LNCaP clone FGC (cell line): ENCODE measurements around the gene GRIPAP1.

ENCODE experiments used
- DNase-seq: peaks from one replicate; pipeline ENCODE4 v3.0.0-alpha.2; 2011; ENCODE audit warnings: low read depth
- H3K4me3 ChIP-seq: 2 replicates; pipeline ENCODE4 v1.5.1; 2011; ENCODE audit warnings: mild to moderate bottlenecking, low read depth, low read length, control low read depth
- TF ChIP-seq, protein P1 (sequence below): IDR thresholded peaks from 2 replicates; pipeline ENCODE4 v1.5.1; 2012; ENCODE audit warnings: mild to moderate bottlenecking; ENCODE audit not compliant: control insufficient read depth, insufficient read depth; ENCODE audit errors: extremely low read depth

The GRIPAP1 gene

DNA sequence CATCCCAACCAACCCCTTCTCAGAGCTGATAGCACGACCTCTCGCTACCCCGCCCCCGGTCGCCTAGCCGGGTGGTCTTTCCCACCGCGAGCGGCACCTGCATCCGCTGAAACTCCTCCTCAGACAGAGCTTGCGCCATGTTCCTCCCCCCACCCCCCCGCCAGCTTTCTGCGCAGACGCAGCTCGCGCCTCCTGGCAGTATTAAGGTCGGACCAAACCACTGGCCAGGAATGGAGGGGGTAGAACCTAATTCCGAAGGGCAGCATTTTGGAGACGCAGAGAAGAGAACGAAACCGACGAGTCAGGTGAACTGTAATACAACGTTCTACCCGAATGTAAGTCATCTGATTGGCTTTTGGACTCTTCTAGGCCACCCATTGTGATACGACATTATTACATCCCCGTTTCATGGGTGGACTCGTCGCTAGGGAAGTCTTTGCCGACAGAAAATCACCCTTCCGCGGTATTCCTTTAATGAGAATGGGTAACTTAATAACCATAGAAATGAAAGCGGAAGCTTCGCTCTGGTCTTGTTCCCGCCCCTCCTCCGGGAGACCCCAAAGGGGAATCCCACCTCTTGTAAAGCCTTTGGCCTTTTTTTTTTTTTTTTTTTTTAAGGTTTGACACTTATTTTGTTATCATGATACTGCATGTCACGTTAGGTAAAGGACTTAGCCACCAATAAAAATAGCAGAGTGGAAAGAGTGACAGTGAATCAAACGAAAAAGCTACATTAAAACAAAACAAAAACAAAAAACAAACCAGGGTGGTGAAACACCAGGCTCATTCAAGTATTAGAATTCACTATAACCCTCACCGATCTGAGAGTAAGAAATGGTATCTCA is at the start of gene GRIPAP1:
Gene GRIPAP1 (minus strand): TSS at position 174 of the 845 bp plus-strand sequence. CDS start 35 bp downstream, at position 139.
- peak within 1 kb of the TSS; percentile 93 for H3K4me3 ChIP-seq
- DNase-seq: peak; percentile 75
- TF ChIP-seq, protein P1, sequence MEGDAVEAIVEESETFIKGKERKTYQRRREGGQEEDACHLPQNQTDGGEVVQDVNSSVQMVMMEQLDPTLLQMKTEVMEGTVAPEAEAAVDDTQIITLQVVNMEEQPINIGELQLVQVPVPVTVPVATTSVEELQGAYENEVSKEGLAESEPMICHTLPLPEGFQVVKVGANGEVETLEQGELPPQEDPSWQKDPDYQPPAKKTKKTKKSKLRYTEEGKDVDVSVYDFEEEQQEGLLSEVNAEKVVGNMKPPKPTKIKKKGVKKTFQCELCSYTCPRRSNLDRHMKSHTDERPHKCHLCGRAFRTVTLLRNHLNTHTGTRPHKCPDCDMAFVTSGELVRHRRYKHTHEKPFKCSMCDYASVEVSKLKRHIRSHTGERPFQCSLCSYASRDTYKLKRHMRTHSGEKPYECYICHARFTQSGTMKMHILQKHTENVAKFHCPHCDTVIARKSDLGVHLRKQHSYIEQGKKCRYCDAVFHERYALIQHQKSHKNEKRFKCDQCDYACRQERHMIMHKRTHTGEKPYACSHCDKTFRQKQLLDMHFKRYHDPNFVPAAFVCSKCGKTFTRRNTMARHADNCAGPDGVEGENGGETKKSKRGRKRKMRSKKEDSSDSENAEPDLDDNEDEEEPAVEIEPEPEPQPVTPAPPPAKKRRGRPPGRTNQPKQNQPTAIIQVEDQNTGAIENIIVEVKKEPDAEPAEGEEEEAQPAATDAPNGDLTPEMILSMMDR: no peak

DNA sequence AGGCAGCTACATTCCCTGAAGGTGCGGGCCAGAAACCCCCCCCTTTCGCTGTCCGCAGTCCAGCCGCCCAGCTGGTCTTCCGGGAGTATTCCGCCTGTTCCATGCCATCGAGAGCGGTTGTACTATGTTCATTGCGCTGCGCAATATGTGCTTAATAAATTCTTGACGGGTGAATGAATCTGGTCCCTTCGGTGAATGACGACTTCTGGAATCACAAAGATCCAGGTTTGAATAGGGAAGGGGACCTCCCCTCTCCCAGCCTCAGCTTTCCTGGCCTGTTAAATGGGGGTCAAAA is 41.9 kb upstream of the GRIPAP1 start:
- no peak for DNase-seq
- TF ChIP-seq, protein P1: no peak
- peak overlapping the region; percentile 44 for H3K4me3 ChIP-seq

DNA sequence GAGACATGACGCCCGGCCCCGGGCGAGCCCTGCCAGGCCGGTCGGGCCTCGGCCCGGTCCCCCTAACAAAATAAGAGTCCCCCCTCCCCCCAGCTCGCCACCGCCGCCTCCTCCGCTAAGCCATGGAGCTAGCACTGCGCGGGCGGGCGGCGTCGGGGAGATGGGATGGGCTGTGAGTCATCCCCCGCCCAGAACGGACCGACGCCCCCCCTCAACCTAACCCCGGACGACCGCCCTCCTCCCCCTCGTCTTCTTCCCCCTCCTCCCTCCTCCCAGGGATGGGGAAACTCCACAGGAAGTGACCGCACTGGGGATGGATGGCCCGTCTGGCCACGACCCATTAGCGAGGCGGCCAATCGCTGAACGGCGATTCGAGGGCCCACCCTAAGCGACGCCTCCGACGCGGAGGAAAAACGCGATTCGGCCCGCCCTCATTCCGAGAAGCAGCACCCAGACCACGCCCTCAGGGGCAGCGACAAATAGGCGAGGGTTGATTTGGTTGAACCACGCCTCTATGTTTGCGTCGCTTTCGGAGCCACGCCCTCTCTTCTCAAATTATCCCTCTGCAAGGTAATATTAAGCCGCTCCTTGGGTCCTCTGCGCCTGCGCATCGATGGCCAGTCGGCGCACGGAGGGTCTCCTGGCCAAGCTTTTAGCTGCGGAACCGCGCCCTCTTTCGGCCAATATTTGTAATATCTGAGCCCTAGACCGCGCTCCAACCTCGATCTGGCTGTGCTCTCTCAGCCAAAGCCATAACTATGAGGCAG is 41.3 kb upstream of the GRIPAP1 start, which contains the start of gene TFE3:
Gene TFE3 (minus strand): TSS at position 138 of the 767 bp plus-strand sequence. CDS start 131 bp downstream, at position 7.
- DNase-seq: peak; percentile 97
- TF ChIP-seq, protein P1: peak; percentile 63
- peak within 1 kb of the TSS; percentile 72 for H3K4me3 ChIP-seq

- TF ChIP-seq, protein P1: no peak
- peak overlapping the region; percentile 72 for H3K4me3 ChIP-seq
- no peak for DNase-seq
Measured at GRCh38 chrX:49042581-49043219, 40.6 kb upstream of the GRIPAP1 start.

GRCh38 chrX:49041744-49042580 is 39.9 kb upstream of the GRIPAP1 start:
- no peak for DNase-seq
- peak overlapping the region; percentile 72 for H3K4me3 ChIP-seq
- TF ChIP-seq, protein P1: no peak

DNA sequence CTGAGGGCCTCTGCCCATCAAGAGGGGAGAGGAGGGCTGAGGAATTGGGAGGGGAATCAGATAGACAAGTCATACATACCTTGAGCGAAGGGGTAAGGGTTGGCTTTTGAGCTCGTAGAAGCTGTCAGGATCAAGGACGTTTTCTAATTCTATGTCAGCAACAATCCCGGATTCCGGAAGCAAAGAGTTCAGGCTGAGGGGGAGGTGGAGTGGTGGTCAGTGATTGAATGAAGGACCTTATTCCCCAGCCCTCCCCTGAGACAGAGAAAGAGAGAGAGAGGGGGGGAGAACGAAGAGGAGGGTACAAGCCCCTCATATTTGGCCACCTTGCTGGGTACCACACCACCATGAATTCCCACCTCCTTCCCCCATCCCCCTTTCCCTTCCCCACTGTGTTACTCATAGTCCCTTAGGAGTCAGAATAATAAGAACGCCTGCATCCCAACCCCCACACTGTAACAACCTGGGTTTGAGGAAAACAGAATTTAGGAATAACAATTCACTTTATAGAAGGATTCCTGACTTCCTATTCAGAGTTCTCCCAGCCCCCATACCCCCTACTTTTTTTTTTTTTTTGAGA is 38.4 kb upstream of the GRIPAP1 start:
- no peak overlapping the region for H3K4me3 ChIP-seq
- DNase-seq: no peak
- TF ChIP-seq, protein P1: no peak
